ENCODE results near the gene UBE4A.
A peak's percentile ranks its signal among the peaks of the same experiment; 100 is the strongest.

The UBE4A gene

GRCh38 chr11:118342503-118343161, 16.8 kb upstream of the UBE4A start, which contains the start of gene CD3D:
CD3D (minus strand) TSS chr11:118342705; CDS start chr11:118342607, 98 bp downstream.
- DNase-seq (ENCODE audit: low spot score), result peak; percentile 81

- no peak for DNase-seq (ENCODE audit: low spot score)
Observed at GRCh38 chr11:118343248-118343647, 16.2 kb upstream of the UBE4A start.

DNA sequence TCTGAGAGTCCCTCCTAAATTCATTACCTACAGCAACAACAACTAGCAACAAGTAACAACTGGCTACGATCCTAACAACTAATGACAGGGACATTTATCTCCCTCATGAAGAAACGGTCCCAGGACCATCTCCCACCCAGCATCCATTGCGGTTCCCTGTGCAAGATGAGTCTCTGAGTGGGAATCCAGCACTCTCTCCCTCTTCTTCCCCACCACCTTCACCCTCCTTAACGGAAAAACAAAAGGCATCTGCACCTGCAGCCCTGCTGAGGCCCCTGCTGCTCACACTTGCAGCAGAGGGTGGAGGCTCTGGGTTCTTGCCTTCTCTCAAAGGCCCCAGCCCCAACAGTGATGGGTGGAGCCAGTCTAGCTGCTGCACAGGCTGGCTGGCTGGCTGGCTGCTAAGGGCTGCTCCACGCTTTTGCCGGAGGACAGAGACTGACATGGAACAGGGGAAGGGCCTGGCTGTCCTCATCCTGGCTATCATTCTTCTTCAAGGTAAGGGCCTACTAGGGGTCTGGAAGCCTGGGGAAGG, 15.4 kb upstream of the UBE4A start, which contains the start of gene CD3G:
CD3G (plus strand) TSS at position 364 of the 535 bp plus-strand sequence; CDS start at position 444, 80 bp downstream.
- DNase-seq (ENCODE audit: low spot score), result peak; percentile 85

GRCh38 chr11:118349475-118349874, 9.9 kb upstream of the UBE4A start:
- DNase-seq (ENCODE audit: low spot score), result no peak

DNA sequence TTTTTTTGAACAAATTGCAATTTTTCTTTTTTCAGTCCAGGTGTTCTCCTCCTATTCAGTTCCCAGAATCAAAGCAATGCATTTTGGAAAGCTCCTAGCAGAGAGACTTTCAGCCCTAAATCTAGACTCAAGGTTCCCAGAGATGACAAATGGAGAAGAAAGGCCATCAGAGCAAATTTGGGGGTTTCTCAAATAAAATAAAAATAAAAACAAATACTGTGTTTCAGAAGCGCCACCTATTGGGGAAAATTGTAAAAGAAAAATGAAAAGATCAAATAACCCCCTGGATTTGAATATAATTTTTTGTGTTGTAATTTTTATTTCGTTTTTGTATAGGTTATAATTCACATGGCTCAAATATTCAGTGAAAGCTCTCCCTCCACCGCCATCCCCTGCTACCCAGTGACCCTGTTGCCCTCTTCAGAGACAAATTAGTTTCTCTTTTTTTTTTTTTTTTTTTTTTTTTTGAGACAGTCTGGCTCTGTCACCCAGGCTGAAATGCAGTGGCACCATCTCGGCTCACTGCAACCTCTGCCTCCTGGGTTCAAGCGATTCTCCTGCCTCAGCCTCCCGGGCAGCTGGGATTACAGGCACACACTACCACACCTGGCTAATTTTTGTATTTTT, 6.2 kb upstream of the UBE4A start:
- peak; percentile 43 for DNase-seq (ENCODE audit: low spot score)

- no peak for DNase-seq (ENCODE audit: low spot score)
Observed at GRCh38 chr11:118358071-118358470, 1.3 kb upstream of the UBE4A start.

GRCh38 chr11:118364956-118365615, 5.7 kb downstream of the UBE4A start:
- DNase-seq (ENCODE audit: low spot score), result no peak

DNA sequence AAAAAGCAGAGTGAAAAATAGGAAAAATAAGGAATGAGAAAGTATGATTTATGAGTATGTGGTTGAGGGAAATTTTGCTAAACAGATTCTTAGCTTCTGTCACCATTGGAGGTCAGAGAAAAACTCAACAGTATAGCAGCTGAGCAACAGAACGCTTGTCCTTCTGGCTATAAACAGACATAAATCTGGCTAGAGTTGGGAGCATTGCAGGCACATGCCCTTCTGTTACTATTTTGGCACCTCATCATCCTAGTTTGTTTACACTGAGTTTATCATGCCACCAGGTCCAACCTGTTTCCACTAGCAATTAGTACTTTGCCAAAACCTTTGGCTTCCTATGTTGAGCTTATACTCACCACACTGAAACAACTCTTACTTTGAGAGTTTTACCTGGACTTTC, 6.9 kb downstream of the UBE4A start:
- no peak for DNase-seq (ENCODE audit: low spot score)

GRCh38 chr11:118370774-118371173, 11.4 kb downstream of the UBE4A start:
- DNase-seq (ENCODE audit: low spot score), result no peak

DNA sequence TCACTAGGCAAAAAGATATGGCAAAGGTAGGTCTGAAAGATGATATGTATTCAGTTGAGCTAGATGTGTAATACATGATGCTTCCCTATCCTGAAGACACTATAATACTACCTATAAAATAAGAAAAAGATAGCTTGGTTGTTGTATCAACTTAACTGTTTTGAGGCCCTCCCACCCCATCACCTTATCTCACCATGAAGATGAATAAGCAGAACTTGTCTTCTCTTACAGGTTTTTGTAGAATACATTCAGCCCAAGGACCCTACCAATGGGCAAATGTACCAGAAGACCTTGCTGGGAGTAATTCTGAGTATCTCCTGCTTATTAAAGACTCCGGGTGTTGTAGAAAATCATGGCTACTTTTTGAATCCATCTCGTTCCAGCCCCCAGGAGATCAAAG, 13.9 kb downstream of the UBE4A start:
- no peak for DNase-seq (ENCODE audit: low spot score)

DNA sequence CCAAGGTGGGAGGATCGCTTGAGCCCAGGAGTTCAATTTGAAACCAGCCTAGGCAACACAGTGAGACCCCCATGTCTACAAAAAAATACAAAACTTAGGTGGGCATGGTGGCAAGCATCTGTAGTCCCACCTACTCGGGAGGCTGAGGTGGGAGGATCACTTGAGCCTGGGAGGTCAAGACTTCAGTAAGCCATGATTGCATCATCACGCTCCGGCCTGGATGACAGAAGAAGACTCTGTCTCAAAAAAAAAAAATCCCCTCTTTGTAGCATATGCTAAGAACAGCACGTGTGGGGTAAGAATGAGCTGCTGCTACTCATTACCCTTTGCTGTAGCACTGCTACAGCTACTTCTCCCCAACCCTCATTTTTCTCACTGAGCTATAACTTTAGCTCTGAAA, 14.5 kb downstream of the UBE4A start:
- no peak for DNase-seq (ENCODE audit: low spot score)

- no peak for DNase-seq (ENCODE audit: low spot score)
Observed at GRCh38 chr11:118374729-118375128, 15.3 kb downstream of the UBE4A start.

DNA sequence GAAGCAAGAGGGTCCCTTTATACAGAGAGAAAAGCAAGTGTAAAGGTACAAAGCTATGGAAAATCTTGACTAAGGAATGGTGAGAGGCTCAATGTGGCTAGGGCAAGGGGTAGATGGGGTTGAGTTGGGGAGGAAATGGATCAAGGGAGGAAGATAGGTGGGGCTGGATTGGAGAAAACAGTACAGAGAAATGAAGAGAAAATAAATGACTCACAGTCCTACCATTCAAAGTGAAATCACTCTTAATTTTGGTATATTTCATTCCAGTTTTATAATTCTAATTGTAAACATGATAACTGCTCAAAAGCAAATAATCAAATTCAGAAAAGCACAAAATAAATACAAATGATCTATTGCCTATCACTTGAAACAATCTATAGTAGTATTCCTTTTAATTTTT, 16.6 kb downstream of the UBE4A start:
- no peak for DNase-seq (ENCODE audit: low spot score)

- no peak for DNase-seq (ENCODE audit: low spot score)
Observed at GRCh38 chr11:118379497-118379896, 20.1 kb downstream of the UBE4A start.

DNA sequence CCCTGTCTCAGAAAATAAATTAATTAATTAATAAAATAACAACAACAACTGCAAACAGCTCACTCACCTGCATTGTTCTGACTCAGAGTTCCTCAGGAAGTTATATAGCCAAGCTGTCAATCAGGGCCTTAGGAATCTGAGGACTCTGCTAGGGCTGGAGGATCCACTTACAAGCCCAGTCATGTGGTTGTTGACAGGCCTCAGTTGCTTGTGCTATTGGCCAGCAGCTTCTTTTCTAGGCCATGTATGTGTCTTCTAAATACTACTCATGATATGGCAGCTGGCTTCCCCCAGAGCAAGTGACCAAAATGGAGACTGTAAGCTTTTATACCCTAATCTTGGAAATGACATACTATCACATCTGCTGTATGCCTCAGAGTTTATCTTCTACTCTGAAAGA, 21.2 kb downstream of the UBE4A start:
- no peak for DNase-seq (ENCODE audit: low spot score)

DNA sequence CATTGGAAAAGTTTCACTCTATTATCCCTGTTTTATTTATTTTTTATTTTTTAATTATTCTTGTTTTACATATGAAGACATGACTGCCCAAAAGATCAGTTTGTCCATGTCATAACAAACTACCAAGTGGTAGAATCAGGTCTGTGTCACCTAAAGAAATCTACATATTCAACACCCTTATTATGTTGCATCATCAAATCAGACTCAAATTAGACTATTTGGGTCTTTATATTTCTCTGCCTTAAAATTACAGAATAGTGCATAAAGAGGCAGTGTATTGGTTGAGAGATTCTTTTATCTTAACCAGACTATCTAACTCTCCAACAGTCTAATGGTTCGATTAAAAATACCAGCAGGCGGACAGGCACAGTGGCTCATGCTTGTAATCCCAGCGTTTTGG, 23.6 kb downstream of the UBE4A start:
- DNase-seq (ENCODE audit: low spot score), result no peak

DNA sequence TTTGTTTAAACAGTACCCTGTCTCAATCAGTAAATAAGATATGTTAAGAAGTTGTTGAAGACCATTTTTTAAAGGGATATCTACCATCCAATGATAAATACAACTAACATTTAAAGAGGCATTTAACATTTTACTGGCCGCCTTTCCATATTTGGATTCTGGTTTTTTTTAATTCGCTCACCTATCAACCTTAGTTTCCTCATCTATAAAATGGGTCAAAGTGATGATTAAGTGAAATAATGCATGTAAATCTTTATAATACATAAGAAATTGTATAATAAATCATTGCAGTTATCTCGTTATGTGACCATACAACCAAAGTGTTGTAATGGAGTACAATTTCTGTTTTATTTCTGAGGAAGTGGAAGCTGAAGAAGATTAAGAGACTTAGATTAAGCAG, 24.3 kb downstream of the UBE4A start:
- no peak for DNase-seq (ENCODE audit: low spot score)

DNA sequence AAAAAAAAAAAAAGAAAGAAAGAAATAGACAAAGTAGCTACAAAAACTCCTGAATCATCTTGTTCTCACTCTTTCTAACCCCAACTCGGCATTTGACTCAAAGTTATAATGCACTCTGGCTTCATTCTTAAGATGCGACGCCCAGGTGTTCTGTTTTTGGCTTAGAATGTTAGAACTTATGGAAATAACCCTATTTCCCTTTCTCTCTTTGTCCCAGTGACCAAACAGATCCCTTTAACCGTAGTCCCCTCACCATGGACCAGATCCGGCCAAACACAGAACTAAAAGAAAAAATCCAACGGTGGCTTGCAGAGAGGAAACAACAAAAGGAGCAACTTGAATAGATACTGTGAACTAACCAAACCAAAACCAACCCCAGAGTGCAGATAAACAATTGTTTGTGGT, 36.7 kb downstream of the UBE4A start:
- DNase-seq (ENCODE audit: low spot score), result peak; percentile 3

DNA sequence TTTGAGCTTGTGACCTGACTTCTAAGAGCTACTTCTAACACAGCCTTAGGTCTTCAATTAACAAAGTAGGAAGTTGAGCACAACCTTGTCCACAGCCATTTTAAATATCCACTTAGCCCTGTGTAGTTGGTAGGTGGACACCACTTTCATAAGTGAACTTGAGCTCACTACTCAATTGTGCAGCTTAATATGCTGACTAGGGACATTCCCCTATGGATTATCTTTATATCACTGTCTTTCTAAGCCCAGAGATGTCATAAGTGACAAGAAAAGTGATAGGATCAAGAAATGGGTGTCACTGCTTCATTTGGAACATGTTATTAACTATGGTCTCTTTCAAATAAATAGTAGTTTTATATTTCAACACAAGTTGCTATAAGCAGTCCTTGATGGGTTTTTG, 38.0 kb downstream of the UBE4A start:
- no peak for DNase-seq (ENCODE audit: low spot score)

GRCh38 chr11:118398791-118399559, 39.6 kb downstream of the UBE4A start:
- peak; percentile 76 for DNase-seq (ENCODE audit: low spot score)

- peak; percentile 90 for DNase-seq (ENCODE audit: low spot score)
Observed at GRCh38 chr11:118401151-118401879, 41.9 kb downstream of the UBE4A start, which contains the start of gene ATP5MG. ATP5MG (plus strand) TSS chr11:118401606; CDS start chr11:118401666, 60 bp downstream.

Measured in CD4-positive, alpha-beta T cell treated with Interleukin-6 at 100 ng/mL for 8 hours (primary cell).